Measurements from ENCODE around the gene C17orf67. TPM values are rescaled to one million over a fixed set of nuclear protein-coding genes. Genes with fewer than 3 reads are reported as not detected.

C17orf67 gene
- total and polyA plus RNA-seq, 2 of the 13 experiments (the other 11 are each of a cell fraction or from before 2014, with no cell fraction given): 0.41 to 0.86 TPM

DNA sequence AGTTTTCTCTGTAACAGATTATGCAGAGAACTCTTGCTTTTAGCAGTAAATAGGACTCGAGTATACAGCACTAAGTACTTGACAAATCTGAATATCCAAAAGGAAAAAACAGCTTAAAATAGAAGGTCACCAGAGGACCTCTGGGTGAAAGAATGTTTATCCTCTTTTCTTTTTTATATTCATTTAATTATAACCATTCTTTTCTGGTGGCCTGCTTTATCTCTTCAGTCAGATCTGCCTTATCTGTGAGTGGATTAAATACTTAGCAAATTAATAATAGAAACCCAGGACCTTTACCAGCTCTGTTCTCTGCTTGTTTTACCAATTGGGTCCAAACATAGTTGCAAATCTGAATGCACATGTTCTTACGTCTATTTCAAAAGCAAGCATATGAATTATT lies 8.9 kb upstream of the C17orf67 start:
- FAIRE-seq (no peak), DNase-seq (ENCODE audit: low spot score) (no peak), ATAC-seq (no peak)
- H3K9ac ChIP-seq (ENCODE audit: insufficient read depth, low read depth, low read length): no peak overlapping the region
- H4K20me1 ChIP-seq (ENCODE audit: insufficient read depth, low read length): no peaks in the 10 kb centered on the region
- H3K4me1 ChIP-seq (ENCODE audit: insufficient read depth, low read length): 0 out of 2 replicates have a peak, but pooled peaks cover 1% of the 10 kb centered on the region
- no peaks in the 10 kb centered on the region for H3K27me3 ChIP-seq (ENCODE audit: control insufficient read depth in 1 of 2, insufficient read depth in 2 of 2, low read length in 2 of 2)
- in situ Hi-C loops (cut with HindIII; ENCODE audit: extremely low pct_ligation_motif_present, low pct_unique_long_range_greater_than_20kb): no loop called here
- H2AFZ ChIP-seq (ENCODE audit: low read length): no peak overlapping the region
- TF ChIP-seq SAFB2 (CRISPR knock-in tag; IDR thresholded peaks at IDR 0.05; ENCODE audit: borderline replicate concordance, low read depth) (no peak), ZNF660 (CRISPR knock-in tag; IDR thresholded peaks at IDR 0.05; ENCODE audit: borderline replicate concordance, low read depth) (no peak), HNRNPLL (IDR thresholded peaks at IDR 0.05; ENCODE audit: low read depth, low read length, poor library complexity, severe bottlenecking) (no peak), HDAC1 (CRISPR knock-in tag; IDR thresholded peaks at IDR 0.05) (no peak), CREM (IDR thresholded peaks at IDR 0.05) (no peak), CREM (CRISPR knock-in tag; IDR thresholded peaks at IDR 0.05) (no peak), ZNF138 (CRISPR knock-in tag; IDR thresholded peaks at IDR 0.05; ENCODE audit: low read depth) (no peak), MED1 (CRISPR knock-in tag; IDR thresholded peaks at IDR 0.05) (no peak)
- TF ChIP-seq, protein P1, sequence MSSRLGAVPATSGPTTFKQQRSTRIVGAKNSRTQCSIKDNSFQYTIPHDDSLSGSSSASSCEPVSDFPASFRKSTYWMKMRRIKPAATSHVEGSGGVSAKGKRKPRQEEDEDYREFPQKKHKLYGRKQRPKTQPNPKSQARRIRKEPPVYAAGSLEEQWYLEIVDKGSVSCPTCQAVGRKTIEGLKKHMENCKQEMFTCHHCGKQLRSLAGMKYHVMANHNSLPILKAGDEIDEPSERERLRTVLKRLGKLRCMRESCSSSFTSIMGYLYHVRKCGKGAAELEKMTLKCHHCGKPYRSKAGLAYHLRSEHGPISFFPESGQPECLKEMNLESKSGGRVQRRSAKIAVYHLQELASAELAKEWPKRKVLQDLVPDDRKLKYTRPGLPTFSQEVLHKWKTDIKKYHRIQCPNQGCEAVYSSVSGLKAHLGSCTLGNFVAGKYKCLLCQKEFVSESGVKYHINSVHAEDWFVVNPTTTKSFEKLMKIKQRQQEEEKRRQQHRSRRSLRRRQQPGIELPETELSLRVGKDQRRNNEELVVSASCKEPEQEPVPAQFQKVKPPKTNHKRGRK (CRISPR knock-in tag; IDR thresholded peaks at IDR 0.05): no peak
- H3K9me3 ChIP-seq (ENCODE audit: low read length): no peaks in the 10 kb centered on the region
- H3K79me2 ChIP-seq (ENCODE audit: insufficient read depth, low read length): no peaks in the 10 kb centered on the region
- ChIA-PET CTCF (ENCODE audit: low intra/inter-chr PET ratio, low total read pairs) (no interaction called here), POLR2A (interaction anchor here (1.3 kb wide), 1 partner anchor 71 kb away, joined by 4 read pairs; the partner anchor contains the start of gene TRIM25)
- H3K27ac ChIP-seq (ENCODE audit: extremely low read length, insufficient read depth, low read length): no peak overlapping the region
- BruUV-seq (replicated peaks): no TSS peak
- H3K4me2 ChIP-seq (ENCODE audit: low read depth, low read length): no peak overlapping the region
- intact Hi-C loops (cut with micrococcal nuclease; ENCODE audit: unreplicated experiment): no loop called here
- WGBS (ENCODE audit: low lambda C conversion rate): 77% methylated on average over 2 of the region's 2 CpGs
- H3K36me3 ChIP-seq (replicated peaks in 1 of 2; ENCODE audit: control insufficient read depth in 1 of 2, insufficient read depth in 2 of 2, low read length in 2 of 2): peaks cover 0 to 3% of the 10 kb centered on the region in 2 experiments; a peak in 2 of 5 replicates
- no peak overlapping the region for H3K4me3 ChIP-seq (replicated peaks in 1 of 3; ENCODE audit: insufficient read depth in 1 of 3, low read depth in 2 of 3, low read length in 3 of 3)
